Activated naive CD8-positive, alpha-beta T cell treated with anti-CD3 and anti-CD28 coated beads, Interleukin-2, amount 50 U/mL, for 24 hours (primary cell): ENCODE measurements around the gene TEDC1.
"Not testable (repeated sequence)": the region's sequence is repeated elsewhere in the genome, so short reads cannot be mapped to it uniquely, and the experiment has no call there.

Source experiments
- ATAC-seq: fragments of 150-1000 bp; cut with Tn5 transposase; one replicate; pipeline ENCODE4 v1.10.0; 2021
- DNase-seq: peaks from one replicate; pipeline ENCODE4 v3.0.0; 2021
- H3K27ac Mint-ChIP-seq: one replicate; pipeline ENCODE4 v1.8.0; 2021; ENCODE audit warnings: mild to moderate bottlenecking, mixed read lengths
- H3K27me3 Mint-ChIP-seq: one replicate; pipeline ENCODE4 v1.8.0; 2021; ENCODE audit warnings: mixed read lengths
- H3K36me3 Mint-ChIP-seq: one replicate; pipeline ENCODE4 v1.8.0; 2021; ENCODE audit warnings: low read depth, mixed read lengths
- H3K4me1 Mint-ChIP-seq: one replicate; pipeline ENCODE4 v1.8.0; 2021; ENCODE audit warnings: mixed read lengths
- H3K4me3 Mint-ChIP-seq: one replicate; pipeline ENCODE4 v1.8.0; 2021; ENCODE audit warnings: mild to moderate bottlenecking, moderate library complexity, mixed read lengths
- H3K9me3 Mint-ChIP-seq: one replicate; pipeline ENCODE4 v1.8.0; 2021; ENCODE audit warnings: mixed read lengths

Gene TEDC1

DNA sequence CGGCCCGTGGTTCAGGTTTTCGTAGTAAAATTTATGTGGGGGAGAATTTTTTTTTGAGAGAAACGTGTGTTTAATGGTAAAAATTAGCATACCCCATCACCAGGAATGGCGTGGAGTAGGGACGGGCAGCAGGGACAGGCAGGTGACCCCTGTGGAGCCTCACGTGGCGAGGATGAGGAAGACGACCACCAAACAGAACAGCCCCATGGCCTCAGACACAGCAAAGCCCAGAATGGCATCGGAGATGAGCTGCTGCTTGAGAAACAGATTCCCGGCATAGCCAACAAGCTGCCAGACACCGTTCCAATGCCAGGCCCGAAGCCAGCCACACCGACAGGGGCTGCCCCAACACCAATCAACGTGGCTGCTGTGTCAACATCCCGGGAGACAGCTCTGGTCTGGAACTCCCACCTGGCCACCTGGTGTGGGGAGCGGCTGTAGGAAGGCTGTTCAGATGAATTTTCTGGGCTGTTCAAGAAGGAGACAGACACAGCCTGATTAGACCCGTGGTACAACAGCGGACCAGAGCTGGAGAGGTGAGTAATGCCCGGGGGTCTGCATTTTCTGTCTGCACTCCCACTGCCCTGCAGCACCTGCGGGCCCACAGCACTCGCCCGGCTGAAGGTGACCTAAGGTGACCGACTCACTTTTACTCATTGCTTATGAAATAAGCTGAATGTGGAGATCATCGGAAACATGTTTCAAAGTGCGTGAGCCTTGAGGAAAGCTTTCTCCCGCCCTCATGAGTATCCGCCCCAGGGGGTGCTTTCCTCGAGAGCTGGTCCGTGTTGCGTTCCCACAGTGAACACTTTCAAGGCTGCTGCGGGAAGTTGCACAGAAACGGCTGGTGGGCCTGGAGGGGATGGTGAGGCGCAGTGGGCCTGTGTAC is 45.9 kb downstream of the TEDC1 start:
- ATAC-seq (no peak), DNase-seq (no peak)
- peaks cover 5% of the 10 kb centered on the region for H3K27me3 Mint-ChIP-seq
- no peak overlapping the region for H3K27ac Mint-ChIP-seq
- no peaks in the 10 kb centered on the region for H3K36me3 Mint-ChIP-seq
- no peaks in the 10 kb centered on the region for H3K9me3 Mint-ChIP-seq
- peaks cover 4% of the 10 kb centered on the region for H3K4me1 Mint-ChIP-seq
- no peak overlapping the region for H3K4me3 Mint-ChIP-seq

DNA sequence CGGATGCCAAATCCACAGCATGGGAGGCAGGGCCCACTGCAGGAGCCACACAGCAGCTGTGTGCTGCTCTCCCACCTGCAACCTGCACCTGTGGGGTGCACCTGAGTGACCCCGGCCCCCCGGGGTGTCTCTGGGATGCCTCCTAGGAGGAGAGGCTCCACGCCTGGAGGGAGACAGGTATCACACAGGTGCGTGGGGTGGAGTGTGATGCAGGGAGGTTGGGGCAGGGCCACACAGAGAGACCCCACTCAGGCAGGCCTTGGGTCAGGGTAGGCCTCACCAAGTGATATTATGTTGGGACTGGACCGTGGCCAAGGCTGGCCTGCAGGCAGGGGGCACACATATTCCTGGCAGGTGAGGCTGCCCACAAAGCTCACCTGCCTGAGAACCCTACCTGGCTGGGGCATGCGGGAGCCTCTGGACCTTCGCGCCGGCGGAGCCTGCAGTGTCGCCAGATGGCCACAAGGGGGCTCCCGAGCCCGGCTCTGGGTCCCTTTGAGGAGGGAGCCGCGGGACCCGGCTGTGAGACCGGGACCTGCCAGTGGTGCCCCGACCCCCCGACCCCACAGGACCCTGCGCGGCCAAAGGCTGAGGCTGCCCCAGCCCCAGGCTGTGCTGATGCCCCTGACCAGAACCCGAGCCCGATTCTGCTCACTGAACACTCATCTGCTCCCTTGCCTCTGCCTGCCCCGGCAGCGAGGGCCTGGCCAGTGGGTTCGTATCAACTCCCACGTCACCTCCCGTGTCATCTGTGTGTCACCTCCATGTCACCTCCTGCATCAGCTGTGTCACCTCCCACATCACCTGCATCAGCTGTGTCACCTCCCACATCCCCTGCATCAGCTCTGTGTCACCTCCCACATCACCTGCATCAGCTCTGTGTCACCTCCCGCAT is 46.8 kb downstream of the TEDC1 start:
- Mint-ChIP-seq H3K9me3 (peaks cover 4% of the 10 kb centered on the region), H3K4me3 (no peak overlapping the region), H3K27me3 (peaks cover 5% of the 10 kb centered on the region), H3K27ac (no peak overlapping the region), H3K4me1 (no peaks in the 10 kb centered on the region), H3K36me3 (no peaks in the 10 kb centered on the region)
- DNase-seq, result peak; percentile 80
- ATAC-seq, result peak; percentile 77

DNA sequence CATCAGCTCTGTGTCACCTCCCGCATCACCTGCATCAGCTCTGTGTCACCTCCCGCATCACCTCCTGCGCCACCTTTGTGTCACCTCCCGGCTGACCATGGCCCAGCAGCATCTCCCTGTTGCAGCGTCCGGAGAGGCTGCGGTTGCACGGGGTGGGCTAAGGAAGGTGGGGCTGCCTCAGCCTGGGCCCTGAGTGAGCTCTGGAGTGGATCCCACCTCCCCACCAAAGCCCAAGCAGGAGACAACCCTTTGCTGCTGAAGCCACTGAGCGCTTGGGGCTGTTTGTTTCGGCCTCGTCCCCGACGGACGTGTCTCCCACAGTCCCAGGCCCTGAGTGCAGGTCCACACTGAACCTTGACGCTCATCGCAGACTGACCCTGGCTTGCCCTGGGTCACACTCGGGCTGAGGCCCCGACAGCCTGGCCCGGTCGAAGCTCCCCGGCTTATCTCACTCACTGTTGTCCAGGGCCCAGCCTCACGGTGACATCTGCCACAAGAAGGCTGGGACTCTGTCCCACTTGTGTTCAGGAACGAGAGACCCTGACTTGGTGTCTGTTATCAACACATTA is 47.5 kb downstream of the TEDC1 start:
- Mint-ChIP-seq H3K4me3 (no peak overlapping the region), H3K27me3 (peaks cover 5% of the 10 kb centered on the region), H3K36me3 (no peaks in the 10 kb centered on the region), H3K9me3 (peaks cover 11% of the 10 kb centered on the region), H3K4me1 (no peaks in the 10 kb centered on the region), H3K27ac (no peak overlapping the region)
- DNase-seq, result no peak
- ATAC-seq, result no peak

DNA sequence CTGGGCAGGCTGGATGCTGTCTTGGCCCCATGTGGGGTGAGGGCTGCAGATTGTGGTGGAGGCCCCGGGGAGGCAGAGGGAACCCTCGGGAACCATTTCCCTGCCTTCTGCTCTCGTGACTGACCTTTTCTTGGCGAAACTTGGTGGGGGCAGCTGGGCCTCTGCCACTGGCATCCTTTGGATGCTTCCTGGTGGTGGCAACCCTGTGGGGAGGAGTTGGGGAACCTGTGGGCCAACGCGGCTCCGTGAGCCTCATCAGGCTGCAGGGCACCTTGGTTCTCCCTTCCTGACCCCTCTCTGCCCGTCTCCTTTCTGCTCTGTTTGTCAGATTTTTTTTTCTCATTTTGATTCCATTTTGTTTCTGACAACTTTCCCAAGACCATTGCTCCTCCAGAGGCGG is 49.8 kb downstream of the TEDC1 start:
- no peak overlapping the region for H3K4me3 Mint-ChIP-seq
- H3K9me3 Mint-ChIP-seq, result peaks cover 14% of the 10 kb centered on the region
- H3K4me1 Mint-ChIP-seq, result no peaks in the 10 kb centered on the region
- ATAC-seq (no peak), DNase-seq (no peak)
- H3K36me3 Mint-ChIP-seq, result no peaks in the 10 kb centered on the region
- H3K27me3 Mint-ChIP-seq, result peaks cover 5% of the 10 kb centered on the region
- H3K27ac Mint-ChIP-seq, result no peak overlapping the region

DNA sequence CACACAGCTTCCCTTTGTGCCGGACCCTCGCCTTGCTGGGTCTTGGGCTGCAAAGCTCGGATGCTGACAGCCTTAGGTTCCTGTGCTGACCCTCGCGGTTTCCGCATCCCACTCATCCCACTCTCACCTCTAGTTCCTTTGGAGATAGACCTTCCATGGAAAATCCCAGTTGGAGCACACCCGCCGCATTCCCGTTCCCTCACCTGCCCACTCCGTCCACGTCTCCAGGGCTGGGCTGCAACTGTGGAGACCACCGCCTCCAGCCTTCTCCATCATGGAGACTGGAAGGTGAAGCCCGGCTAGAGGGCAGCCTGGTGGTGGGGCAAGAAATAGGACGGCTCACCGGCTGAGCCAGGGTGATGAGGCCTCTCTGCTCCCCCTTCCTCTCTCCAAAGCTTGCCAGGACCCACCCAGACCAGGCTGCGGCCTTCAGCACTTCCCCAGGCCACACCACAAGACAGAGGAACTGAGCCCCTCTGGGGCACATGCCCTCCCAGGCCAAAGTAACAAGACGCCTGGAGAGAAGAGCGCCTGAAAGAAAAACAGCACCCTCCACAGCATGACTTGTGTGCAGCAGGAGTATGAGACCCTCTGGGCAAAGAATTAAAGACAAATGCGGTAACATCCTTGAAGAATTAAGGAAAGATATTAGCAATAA is 50.3 kb downstream of the TEDC1 start:
- peaks cover 5% of the 10 kb centered on the region for H3K27me3 Mint-ChIP-seq
- H3K36me3 Mint-ChIP-seq, result no peaks in the 10 kb centered on the region
- ATAC-seq (no peak), DNase-seq (no peak)
- no peaks in the 10 kb centered on the region for H3K4me1 Mint-ChIP-seq
- no peak overlapping the region for H3K4me3 Mint-ChIP-seq
- H3K27ac Mint-ChIP-seq, result no peak overlapping the region
- peaks cover 14% of the 10 kb centered on the region for H3K9me3 Mint-ChIP-seq

DNA sequence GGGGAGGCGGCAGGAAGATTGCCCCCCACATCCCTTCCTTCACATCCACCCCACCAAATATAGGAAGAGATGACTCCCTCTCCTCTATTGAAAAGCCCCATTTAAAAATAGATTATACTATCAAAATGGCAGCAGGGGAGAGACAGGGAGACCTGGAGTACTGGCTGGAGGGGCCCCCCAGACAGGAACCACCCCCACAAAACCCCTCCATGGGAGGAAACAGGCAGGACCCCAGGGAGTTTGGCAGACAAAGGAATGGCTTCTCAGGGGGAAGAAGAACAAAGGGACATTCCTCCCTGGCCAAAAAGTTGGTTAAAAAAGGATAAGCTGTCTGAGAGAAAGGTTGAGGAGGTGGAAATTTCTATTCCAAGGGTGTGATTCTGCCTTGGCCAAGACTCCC is 54.6 kb downstream of the TEDC1 start:
- H3K27ac Mint-ChIP-seq, DNase-seq, H3K36me3 Mint-ChIP-seq, H3K27me3 Mint-ChIP-seq, H3K4me1 Mint-ChIP-seq, ATAC-seq, H3K4me3 Mint-ChIP-seq: not testable (repeated sequence)
- peaks cover 14% of the 10 kb centered on the region for H3K9me3 Mint-ChIP-seq

DNA sequence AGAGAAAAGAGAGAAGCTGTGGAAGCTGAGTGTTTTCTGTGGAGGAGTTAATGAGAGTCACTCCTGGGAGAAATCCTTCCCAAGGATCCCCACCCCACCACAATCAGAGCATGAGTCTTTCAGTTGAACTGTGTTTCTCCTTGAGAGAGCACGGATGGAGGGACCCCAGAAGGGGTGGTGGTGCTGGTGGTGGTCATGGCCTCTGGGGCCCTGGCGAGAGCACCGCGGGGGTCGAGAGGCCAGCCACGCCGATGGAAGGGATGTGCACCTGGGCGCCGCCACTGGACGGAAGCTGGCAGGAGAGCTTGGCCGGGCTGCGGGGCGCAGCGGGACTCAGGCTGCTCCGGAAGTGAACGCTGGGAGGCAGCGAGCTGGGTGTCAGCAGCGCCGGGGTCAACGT is 55.4 kb downstream of the TEDC1 start:
- not testable (repeated sequence) for H3K4me1 Mint-ChIP-seq, H3K4me3 Mint-ChIP-seq, ATAC-seq, DNase-seq, H3K36me3 Mint-ChIP-seq, H3K27ac Mint-ChIP-seq, H3K27me3 Mint-ChIP-seq
- peaks cover 14% of the 10 kb centered on the region for H3K9me3 Mint-ChIP-seq

DNA sequence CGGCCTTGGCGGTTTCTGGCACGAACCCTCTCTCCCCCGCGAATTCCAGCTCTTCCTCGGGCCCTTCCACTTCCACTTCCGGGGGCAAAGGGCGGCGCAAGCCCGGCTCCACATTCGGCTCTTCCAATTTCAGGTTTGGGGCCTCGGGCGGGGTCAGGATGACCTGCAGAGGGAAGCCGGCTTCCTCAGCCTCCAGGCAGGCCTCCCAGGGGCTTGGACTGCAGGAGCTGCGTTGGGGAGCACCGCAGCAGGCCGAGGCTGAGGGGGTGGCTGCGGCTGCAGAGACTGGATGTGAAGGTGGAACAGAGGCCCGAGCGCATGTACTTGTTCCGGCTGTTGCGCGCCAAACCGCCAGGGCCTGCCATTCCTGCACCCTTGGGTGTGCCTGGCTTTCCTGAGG is 56.0 kb downstream of the TEDC1 start:
- peaks cover 14% of the 10 kb centered on the region for H3K9me3 Mint-ChIP-seq
- not testable (repeated sequence) for H3K4me1 Mint-ChIP-seq, DNase-seq, H3K27ac Mint-ChIP-seq, ATAC-seq, H3K27me3 Mint-ChIP-seq, H3K36me3 Mint-ChIP-seq, H3K4me3 Mint-ChIP-seq

DNA sequence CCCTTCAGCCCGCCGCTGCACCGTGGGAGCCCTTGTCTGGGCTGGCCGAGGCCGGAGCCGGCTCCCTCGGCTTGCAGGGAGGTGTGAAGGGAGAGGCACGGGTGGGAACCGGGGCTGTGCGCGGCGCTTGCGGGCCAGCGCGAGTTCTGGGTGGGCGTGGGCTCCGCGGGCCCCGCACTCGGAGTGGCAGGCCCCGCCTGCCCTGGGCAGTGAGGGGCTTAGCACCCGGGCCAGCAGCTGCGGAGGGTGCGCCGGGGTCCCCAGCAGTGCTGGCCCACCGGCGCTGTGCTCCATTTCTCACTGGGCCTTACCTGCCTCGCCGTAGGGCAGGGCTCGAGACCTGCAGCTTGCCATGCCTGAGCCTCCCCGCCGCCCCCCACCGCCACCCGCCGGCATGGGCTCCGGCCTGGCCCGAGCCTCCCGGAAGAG is 56.7 kb downstream of the TEDC1 start:
- Mint-ChIP-seq H3K36me3 (no peaks in the 10 kb centered on the region), H3K27ac (no peak overlapping the region), H3K4me1 (no peaks in the 10 kb centered on the region), H3K27me3 (peaks cover 2% of the 10 kb centered on the region), H3K9me3 (peaks cover 10% of the 10 kb centered on the region), H3K4me3 (no peak overlapping the region)
- DNase-seq (no peak), ATAC-seq (no peak)
